GM19324 (cell line): Measurements from ENCODE around the gene PPP1R7.

Source experiments
- ATAC-seq: cut with Tn5 transposase; IDR thresholded peaks from one replicate; pipeline ENCODE4 v1.9.1; 2021; ENCODE audit warnings: mild to moderate bottlenecking, moderate library complexity; ENCODE audit not compliant: unreplicated experiment, low FRiP score

PPP1R7 gene

GRCh38 chr2:241224851-241225438 is 74.7 kb downstream of the PPP1R7 start:
- no peak for ATAC-seq

- no peak for ATAC-seq
Measured at GRCh38 chr2:241225545-241225944, 75.3 kb downstream of the PPP1R7 start.

GRCh38 chr2:241225983-241226382 is 75.7 kb downstream of the PPP1R7 start:
- no peak for ATAC-seq

- ATAC-seq = no peak
Measured at GRCh38 chr2:241226723-241227572, 76.7 kb downstream of the PPP1R7 start.

GRCh38 chr2:241227594-241227993 is 77.3 kb downstream of the PPP1R7 start:
- ATAC-seq = no peak

GRCh38 chr2:241228081-241228859 is 78.0 kb downstream of the PPP1R7 start:
- ATAC-seq = no peak

- no peak for ATAC-seq
Measured at GRCh38 chr2:241228860-241229516, 78.7 kb downstream of the PPP1R7 start.

GRCh38 chr2:241229563-241230401 is 79.5 kb downstream of the PPP1R7 start:
- ATAC-seq = no peak

- ATAC-seq = no peak
Measured at GRCh38 chr2:241230435-241230834, 80.2 kb downstream of the PPP1R7 start.

- no peak for ATAC-seq
Measured at GRCh38 chr2:241232736-241233575, 82.7 kb downstream of the PPP1R7 start.
